ENCODE data around the gene UBA5.

The UBA5 gene

GRCh38 chr3:132716372-132716771 lies 56.2 kb downstream of the UBA5 start:
- DNase-seq (ENCODE audit: low read depth) = no peak

GRCh38 chr3:132720228-132720627 lies 60.1 kb downstream of the UBA5 start:
- no peak for DNase-seq (ENCODE audit: low read depth)

DNA sequence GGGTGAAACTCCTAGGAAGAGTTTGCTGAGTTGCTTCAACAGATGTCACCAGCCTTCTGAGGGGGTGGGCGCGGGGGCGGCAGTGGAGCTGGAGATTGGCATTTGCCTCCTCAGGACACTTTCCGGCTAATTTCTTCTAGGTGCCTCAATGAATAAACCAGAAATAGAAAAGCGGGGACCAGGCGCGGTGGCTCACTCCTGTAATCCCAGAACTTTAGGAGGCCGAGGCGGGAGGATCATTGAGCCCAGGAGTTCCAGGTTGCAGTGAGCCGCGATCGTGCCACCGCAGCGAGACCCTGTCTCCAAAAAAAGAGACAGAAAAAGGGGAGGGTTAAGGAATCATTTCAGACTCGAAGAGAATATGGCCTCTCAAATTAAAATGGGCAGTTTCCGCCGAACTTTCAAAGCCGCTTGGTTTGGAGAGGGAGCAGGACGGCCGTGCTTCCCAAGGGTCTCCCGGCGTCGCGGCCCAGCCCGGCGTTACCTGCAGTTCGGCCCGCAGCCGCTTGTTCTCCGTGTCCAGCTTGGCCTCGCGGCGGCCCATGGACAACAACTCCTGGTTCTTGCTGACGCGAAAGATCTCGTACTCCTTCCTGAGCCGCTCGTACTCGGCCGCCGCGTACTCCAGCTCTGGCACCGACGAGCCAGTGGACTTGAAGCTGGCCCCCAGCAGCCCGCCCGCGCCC lies 61.5 kb downstream of the UBA5 start:
- no peak for DNase-seq (ENCODE audit: low read depth)

- peak; percentile 99 for DNase-seq (ENCODE audit: low read depth)
Observed at GRCh38 chr3:132722165-132723023, 62.3 kb downstream of the UBA5 start, which contains the start of gene NPHP3. NPHP3 (minus strand) TSS chr3:132722409; CDS start chr3:132722355, 54 bp downstream.

DNA sequence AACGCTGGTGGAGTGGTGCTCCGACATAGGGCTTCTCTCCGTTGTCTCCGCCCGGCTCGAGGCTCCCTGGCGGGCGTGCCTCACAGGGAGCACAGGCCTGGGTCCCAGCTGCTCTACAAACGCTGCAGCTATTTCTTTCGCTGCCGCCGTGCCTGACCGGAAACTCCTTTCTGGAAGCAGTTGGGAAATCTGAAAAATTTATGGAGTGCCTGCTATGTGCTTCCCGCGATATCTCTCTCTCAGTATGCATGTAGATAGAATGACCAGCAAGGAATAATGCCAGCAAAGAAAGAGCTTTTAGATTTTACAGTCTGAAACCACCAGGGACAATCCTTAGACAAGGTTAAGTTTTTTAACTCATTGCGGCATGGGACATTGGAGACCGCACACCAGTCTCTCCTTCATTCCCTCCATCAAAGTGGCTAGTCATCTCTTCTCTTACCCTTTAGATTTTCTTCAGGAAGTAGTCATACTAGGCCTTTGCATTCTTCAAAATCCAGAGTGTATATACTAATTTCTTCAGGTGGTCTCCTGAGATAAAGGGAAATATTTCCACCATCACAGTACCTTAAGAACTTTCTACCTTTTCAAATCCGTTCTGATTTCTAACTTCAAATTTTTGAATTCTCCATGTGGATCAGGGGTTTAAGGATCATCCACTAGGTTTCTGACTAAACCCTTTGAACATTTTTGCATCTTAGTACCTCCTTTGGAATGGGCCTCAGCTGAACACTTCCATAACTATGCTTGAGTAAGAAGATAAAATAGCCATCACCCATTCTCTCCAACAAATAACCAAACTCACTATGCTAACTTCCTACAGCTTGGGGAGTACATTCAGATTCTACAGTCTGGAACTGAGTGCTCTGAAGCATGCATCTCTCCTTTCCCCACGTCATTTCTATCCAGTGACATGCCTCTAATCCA lies 63.2 kb downstream of the UBA5 start:
- DNase-seq (ENCODE audit: low read depth) = no peak

DNA sequence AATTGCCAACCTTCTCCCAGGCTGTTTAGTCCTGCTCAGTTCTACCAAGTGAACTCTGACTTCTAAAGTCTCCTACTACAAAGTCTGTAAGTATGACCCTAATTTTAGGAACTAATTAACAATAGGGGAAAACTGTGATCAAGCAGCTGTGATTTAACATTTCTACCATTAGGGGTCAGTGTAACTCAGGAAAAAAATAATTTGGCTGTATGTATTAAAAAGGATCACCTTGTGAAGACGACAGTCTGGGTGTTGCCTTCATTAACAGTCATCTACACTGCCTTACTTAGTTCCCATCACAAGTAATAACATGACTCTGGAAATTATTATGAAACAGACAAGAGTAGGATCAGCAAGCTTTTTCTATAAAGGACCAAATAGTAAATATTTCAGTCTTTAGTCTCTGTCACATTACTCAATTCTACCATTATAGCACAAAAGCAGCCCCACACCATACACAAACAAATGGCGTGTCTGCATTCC lies 66.3 kb downstream of the UBA5 start:
- DNase-seq (ENCODE audit: low read depth) = no peak
